A549 (cell line): Measurements from ENCODE around the gene SLCO2B1.

Experiments used
- EP300 ChIP-seq, 2 experiments: fragments of >200 bp; sonication (Bioruptor Twin); formaldehyde crosslinking; IDR thresholded peaks; 2 replicates in 1 of 2; 3 replicates in 1 of 2; pipeline ENCODE4 v1.6.1; 2016 to 2017
- JUN ChIP-seq, 2 experiments: fragments of >200 bp; sonication (Bioruptor Twin); formaldehyde crosslinking; IDR thresholded peaks; 2 replicates in 1 of 2; 3 replicates in 1 of 2; pipeline ENCODE4 v1.6.1; 2016 to 2017
- MAZ ChIP-seq: fragments of 150-350 bp; IDR thresholded peaks from 2 replicates; pipeline ENCODE4 v1.6.1; 2014; ENCODE audit warnings: antibody characterized with exemption, low read depth, low read length, borderline replicate concordance
- PHF8 ChIP-seq: fragments of 200-600 bp; sonication (generic); IDR thresholded peaks from 2 replicates; pipeline ENCODE4 v1.6.1; 2016; ENCODE audit warnings: low read depth, mild to moderate bottlenecking, antibody characterized with exemption, moderate library complexity, borderline replicate concordance
- POLR2A ChIP-seq: IDR thresholded peaks from 2 replicates; pipeline ENCODE4 v1.6.1; 2012; ENCODE audit warnings: mild to moderate bottlenecking, low read length
- RNF2 ChIP-seq: fragments of 200-600 bp; sonication (generic); IDR thresholded peaks from 2 replicates; pipeline ENCODE4 v1.6.1; 2016; ENCODE audit warnings: low read depth, mild to moderate bottlenecking, antibody characterized with exemption, moderate library complexity, borderline replicate concordance
- TF ChIP-seq, protein P1 (sequence below): fragments of >200 bp; sonication (Bioruptor Twin); formaldehyde crosslinking; IDR thresholded peaks from 3 replicates; pipeline ENCODE4 v1.5.1; 2016

DNA sequence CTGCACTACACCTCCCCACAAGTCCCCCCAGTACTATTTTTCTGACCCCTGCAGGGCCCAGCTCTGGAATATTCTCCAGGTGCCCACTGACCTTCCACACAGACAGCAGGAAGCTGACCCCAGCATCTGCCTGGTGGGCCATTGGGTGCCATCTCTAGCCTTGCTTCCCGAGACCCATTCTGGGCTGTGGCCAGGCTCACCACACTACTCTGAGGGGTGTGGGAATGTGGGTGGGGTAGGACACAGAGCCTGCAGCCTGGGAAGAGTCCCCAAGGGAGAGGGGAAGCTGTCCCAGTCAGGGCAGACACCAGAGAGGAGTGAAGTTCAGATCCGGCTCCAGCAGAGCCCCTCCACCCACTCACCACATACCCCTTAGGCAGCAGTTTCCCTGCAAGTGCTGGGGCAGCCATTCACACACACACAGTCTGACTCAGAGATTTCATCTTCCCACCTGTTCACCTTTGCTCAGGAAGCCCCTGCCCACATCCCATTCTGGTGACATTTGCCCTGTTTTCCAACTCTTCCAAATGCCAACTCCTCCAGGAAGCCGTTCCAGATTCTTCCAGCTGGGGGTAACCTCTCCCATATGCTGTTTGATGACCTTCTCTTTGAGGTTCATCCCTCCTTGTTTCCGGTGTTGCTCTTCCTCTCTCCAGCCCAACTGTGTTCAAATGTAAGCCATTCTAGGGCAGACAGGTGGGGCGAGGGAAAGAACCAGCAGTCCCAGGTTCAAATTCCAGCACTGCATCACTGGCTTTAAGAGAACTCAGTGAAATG is 1.9 kb downstream of the SLCO2B1 start:
- TF ChIP-seq, protein P1, sequence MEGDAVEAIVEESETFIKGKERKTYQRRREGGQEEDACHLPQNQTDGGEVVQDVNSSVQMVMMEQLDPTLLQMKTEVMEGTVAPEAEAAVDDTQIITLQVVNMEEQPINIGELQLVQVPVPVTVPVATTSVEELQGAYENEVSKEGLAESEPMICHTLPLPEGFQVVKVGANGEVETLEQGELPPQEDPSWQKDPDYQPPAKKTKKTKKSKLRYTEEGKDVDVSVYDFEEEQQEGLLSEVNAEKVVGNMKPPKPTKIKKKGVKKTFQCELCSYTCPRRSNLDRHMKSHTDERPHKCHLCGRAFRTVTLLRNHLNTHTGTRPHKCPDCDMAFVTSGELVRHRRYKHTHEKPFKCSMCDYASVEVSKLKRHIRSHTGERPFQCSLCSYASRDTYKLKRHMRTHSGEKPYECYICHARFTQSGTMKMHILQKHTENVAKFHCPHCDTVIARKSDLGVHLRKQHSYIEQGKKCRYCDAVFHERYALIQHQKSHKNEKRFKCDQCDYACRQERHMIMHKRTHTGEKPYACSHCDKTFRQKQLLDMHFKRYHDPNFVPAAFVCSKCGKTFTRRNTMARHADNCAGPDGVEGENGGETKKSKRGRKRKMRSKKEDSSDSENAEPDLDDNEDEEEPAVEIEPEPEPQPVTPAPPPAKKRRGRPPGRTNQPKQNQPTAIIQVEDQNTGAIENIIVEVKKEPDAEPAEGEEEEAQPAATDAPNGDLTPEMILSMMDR: no peak
- no peak for TF ChIP-seq POLR2A
- TF ChIP-seq EP300 (IDR thresholded peaks at IDR 0.05): no peak
- no peak for TF ChIP-seq JUN (IDR thresholded peaks at IDR 0.05)
- TF ChIP-seq MAZ: no peak
- no peak for TF ChIP-seq RNF2
- TF ChIP-seq PHF8: no peak
